Gastroesophageal sphincter (tissue), 3 donors: ENCODE data around the gene ZFYVE16.
"Not testable (repeated sequence)": the region's sequence is repeated elsewhere in the genome, so short reads cannot be mapped to it uniquely, and the experiment has no call there.

ENCODE experiments used
- CTCF ChIP-seq, 4 experiments: fragments of 200-600 bp in 2 of 4; fragments of 450-650 bp in 2 of 4; sonication (generic) in 1 of 4; IDR thresholded peaks; one replicate each; pipeline ENCODE4 v1.5.1; 2017 to 2019; ENCODE audit warnings: antibody characterized with exemption in 4 of 4, mild to moderate bottlenecking in 2 of 4, moderate library complexity in 2 of 4
- EP300 ChIP-seq: sonication (generic); formaldehyde crosslinking; IDR thresholded peaks from one replicate; pipeline ENCODE4 v1.6.1; 2017; ENCODE audit warnings: antibody characterized with exemption, mild to moderate bottlenecking
- POLR2A ChIP-seq, 2 donors: fragments of 450-650 bp; IDR thresholded peaks; one replicate each; pipeline ENCODE4 v1.6.1; 2017; ENCODE audit warnings: antibody characterized with exemption in 2 of 2, mild to moderate bottlenecking in 2 of 2, moderate library complexity in 1 of 2

DNA sequence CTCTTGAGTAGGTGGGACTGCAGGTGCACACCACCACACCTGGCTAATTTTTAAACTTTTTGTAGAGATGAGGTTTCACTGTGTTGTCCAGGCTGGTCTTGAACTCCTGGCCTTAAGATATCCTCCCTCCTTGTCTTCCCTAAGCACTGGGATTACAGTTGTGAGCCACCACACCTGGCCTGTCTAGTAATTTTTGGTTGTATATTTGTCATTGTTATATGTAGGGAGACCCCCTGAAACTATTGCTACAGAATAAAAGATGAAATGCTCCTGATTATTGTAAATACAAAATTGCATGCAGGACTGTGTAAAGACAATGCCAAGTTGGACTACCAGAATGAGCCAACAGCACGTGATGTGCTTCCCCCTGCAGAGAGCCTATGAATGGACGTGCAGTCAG lies 62.8 kb downstream of the ZFYVE16 start:
- not testable (repeated sequence) for TF ChIP-seq CTCF (IDR thresholded peaks at IDR 0.05); POLR2A (IDR thresholded peaks at IDR 0.05); EP300
